ENCODE measurements around the gene LRRIQ1.

LRRIQ1 gene

GRCh38 chr12:85281636-85282312 is 245.6 kb downstream of the LRRIQ1 start:
- no peak for DNase-seq

- DNase-seq, result no peak
Observed at GRCh38 chr12:85283560-85283959, 247.4 kb downstream of the LRRIQ1 start.
